Measurements from ENCODE around the gene ACADM. TPM values are rescaled to one million over a fixed set of nuclear protein-coding genes. Genes with fewer than 3 reads are reported as not detected.
"Not testable (repeated sequence)": the region's sequence is repeated elsewhere in the genome, so short reads cannot be mapped to it uniquely, and the experiment has no call there.

Gene ACADM
- total and polyA plus RNA-seq, 2 of the 13 experiments (the other 11 are each of a cell fraction or from before 2014, with no cell fraction given): 43.7 to 92.2 TPM

DNA sequence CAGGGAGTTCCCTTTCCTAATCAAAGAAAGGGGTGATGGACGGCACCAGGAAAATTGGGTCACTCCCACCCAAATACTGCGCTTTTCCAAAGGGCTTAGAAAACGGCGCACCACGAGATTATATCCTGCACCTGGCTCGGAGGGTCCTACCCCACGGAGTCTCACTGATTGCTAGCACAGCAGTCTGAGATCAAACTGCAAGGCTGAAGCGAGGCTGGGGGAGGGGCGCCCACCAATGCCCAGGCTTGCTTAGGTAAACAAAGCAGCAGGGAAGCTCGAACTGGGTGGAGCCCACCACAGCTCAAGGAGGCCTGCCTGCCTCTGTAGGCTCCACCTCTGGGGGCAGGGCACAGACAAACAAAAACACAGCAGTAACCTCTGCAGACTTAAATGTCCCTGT, 46.5 kb upstream of the ACADM start:
- H3K36me3 ChIP-seq (replicated peaks in 1 of 2; ENCODE audit: control insufficient read depth in 1 of 2, insufficient read depth in 2 of 2, low read length in 2 of 2); CTCF ChIA-PET (ENCODE audit: low intra/inter-chr PET ratio, low total read pairs); FAIRE-seq; H3K27me3 ChIP-seq (ENCODE audit: control insufficient read depth in 1 of 2, insufficient read depth in 2 of 2, low read length in 2 of 2); in situ Hi-C loops (cut with HindIII; ENCODE audit: extremely low pct_ligation_motif_present, low pct_unique_long_range_greater_than_20kb); H3K79me2 ChIP-seq (ENCODE audit: insufficient read depth, low read length); H4K20me1 ChIP-seq (ENCODE audit: insufficient read depth, low read length); H3K9me3 ChIP-seq (ENCODE audit: low read length); H2AFZ ChIP-seq (ENCODE audit: low read length); H3K9ac ChIP-seq (ENCODE audit: insufficient read depth, low read depth, low read length); DNase-seq (ENCODE audit: low spot score); ATAC-seq; TF ChIP-seq FOXA1 (IDR thresholded peaks at IDR 0.05): not testable (repeated sequence)
- POLR2A ChIA-PET: interaction anchor here (0.7 to 1.8 kb wide), 5 partner anchors 10 to 108 kb away, joined by 4 to 9 read pairs (median 6); partner anchors contain the start of genes ACADM and RABGGTB
- Histone ChIP-seq H3K4me3 (replicated peaks in 1 of 3; ENCODE audit: insufficient read depth in 1 of 3, low read depth in 2 of 3, low read length in 3 of 3) (peak overlapping the region in 2 of 3 experiments; percentile 60 to 71; a peak in 5 of 6 replicates), H3K4me1 (ENCODE audit: insufficient read depth, low read length) (peaks cover 24% of the 10 kb centered on the region), H3K4me2 (ENCODE audit: low read depth, low read length) (peak overlapping the region; percentile 89), H3K27ac (ENCODE audit: extremely low read length, insufficient read depth, low read length) (peak overlapping the region; percentile 30)
- intact Hi-C loops (cut with micrococcal nuclease; ENCODE audit: unreplicated experiment): loop anchor here (1.0 kb wide), 2 partner anchors 46 to 62 kb away; partner anchors contain the start of gene ACADM
- TSS peak; percentile 47 for BruUV-seq (replicated peaks)
- 0% methylated on average over 1 of the region's 10 CpGs for WGBS (ENCODE audit: low lambda C conversion rate)
- TF ChIP-seq SALL1 (CRISPR knock-in tag; IDR thresholded peaks at IDR 0.05): peak; percentile 36; the same call in 1 of the 2 replicates
- TF ChIP-seq ZMYM4 (CRISPR knock-in tag; IDR thresholded peaks at IDR 0.05): peak; percentile 71
- peak; percentile 38; the same call in 1 of the 2 replicates for TF ChIP-seq ZFP91 (CRISPR knock-in tag; IDR thresholded peaks at IDR 0.05; ENCODE audit: borderline replicate concordance)
- TF ChIP-seq POLR2AphosphoS5 (IDR thresholded peaks at IDR 0.05; ENCODE audit: low read depth, low read length): 0 out of 2 replicates have a peak, but pooled peaks have one; percentile 25
- peak; percentile 90 for TF ChIP-seq FOXA1 (CRISPR knock-in tag; IDR thresholded peaks at IDR 0.05)
- TF ChIP-seq, protein P1, sequence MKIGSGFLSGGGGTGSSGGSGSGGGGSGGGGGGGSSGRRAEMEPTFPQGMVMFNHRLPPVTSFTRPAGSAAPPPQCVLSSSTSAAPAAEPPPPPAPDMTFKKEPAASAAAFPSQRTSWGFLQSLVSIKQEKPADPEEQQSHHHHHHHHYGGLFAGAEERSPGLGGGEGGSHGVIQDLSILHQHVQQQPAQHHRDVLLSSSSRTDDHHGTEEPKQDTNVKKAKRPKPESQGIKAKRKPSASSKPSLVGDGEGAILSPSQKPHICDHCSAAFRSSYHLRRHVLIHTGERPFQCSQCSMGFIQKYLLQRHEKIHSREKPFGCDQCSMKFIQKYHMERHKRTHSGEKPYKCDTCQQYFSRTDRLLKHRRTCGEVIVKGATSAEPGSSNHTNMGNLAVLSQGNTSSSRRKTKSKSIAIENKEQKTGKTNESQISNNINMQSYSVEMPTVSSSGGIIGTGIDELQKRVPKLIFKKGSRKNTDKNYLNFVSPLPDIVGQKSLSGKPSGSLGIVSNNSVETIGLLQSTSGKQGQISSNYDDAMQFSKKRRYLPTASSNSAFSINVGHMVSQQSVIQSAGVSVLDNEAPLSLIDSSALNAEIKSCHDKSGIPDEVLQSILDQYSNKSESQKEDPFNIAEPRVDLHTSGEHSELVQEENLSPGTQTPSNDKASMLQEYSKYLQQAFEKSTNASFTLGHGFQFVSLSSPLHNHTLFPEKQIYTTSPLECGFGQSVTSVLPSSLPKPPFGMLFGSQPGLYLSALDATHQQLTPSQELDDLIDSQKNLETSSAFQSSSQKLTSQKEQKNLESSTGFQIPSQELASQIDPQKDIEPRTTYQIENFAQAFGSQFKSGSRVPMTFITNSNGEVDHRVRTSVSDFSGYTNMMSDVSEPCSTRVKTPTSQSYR (CRISPR knock-in tag; IDR thresholded peaks at IDR 0.05; ENCODE audit: borderline replicate concordance): peak; percentile 96
- TF ChIP-seq ZBTB7B (CRISPR knock-in tag; IDR thresholded peaks at IDR 0.05): 0 out of 2 replicates have a peak, but pooled peaks have one; percentile 49
- TF ChIP-seq, protein P2, sequence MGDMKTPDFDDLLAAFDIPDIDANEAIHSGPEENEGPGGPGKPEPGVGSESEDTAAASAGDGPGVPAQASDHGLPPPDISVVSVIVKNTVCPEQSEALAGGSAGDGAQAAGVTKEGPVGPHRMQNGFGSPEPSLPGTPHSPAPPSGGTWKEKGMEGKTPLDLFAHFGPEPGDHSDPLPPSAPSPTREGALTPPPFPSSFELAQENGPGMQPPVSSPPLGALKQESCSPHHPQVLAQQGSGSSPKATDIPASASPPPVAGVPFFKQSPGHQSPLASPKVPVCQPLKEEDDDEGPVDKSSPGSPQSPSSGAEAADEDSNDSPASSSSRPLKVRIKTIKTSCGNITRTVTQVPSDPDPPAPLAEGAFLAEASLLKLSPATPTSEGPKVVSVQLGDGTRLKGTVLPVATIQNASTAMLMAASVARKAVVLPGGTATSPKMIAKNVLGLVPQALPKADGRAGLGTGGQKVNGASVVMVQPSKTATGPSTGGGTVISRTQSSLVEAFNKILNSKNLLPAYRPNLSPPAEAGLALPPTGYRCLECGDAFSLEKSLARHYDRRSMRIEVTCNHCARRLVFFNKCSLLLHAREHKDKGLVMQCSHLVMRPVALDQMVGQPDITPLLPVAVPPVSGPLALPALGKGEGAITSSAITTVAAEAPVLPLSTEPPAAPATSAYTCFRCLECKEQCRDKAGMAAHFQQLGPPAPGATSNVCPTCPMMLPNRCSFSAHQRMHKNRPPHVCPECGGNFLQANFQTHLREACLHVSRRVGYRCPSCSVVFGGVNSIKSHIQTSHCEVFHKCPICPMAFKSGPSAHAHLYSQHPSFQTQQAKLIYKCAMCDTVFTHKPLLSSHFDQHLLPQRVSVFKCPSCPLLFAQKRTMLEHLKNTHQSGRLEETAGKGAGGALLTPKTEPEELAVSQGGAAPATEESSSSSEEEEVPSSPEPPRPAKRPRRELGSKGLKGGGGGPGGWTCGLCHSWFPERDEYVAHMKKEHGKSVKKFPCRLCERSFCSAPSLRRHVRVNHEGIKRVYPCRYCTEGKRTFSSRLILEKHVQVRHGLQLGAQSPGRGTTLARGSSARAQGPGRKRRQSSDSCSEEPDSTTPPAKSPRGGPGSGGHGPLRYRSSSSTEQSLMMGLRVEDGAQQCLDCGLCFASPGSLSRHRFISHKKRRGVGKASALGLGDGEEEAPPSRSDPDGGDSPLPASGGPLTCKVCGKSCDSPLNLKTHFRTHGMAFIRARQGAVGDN (CRISPR knock-in tag; IDR thresholded peaks at IDR 0.05): peak; percentile 47
- TF ChIP-seq FOXK1 (CRISPR knock-in tag; IDR thresholded peaks at IDR 0.05; ENCODE audit: borderline replicate concordance, low read depth): peak; percentile 28; the same call in 1 of the 2 replicates
- TF ChIP-seq BORCS8-MEF2B (CRISPR knock-in tag; IDR thresholded peaks at IDR 0.05): 0 out of 2 replicates have a peak, but pooled peaks have one; percentile 30
- TF ChIP-seq, protein P3, sequence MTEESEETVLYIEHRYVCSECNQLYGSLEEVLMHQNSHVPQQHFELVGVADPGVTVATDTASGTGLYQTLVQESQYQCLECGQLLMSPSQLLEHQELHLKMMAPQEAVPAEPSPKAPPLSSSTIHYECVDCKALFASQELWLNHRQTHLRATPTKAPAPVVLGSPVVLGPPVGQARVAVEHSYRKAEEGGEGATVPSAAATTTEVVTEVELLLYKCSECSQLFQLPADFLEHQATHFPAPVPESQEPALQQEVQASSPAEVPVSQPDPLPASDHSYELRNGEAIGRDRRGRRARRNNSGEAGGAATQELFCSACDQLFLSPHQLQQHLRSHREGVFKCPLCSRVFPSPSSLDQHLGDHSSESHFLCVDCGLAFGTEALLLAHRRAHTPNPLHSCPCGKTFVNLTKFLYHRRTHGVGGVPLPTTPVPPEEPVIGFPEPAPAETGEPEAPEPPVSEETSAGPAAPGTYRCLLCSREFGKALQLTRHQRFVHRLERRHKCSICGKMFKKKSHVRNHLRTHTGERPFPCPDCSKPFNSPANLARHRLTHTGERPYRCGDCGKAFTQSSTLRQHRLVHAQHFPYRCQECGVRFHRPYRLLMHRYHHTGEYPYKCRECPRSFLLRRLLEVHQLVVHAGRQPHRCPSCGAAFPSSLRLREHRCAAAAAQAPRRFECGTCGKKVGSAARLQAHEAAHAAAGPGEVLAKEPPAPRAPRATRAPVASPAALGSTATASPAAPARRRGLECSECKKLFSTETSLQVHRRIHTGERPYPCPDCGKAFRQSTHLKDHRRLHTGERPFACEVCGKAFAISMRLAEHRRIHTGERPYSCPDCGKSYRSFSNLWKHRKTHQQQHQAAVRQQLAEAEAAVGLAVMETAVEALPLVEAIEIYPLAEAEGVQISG (CRISPR knock-in tag; IDR thresholded peaks at IDR 0.05): 0 out of 2 replicates have a peak, but pooled peaks have one; percentile 25
